ENCODE measurements around the gene MGAT5. TPM values are rescaled to one million over a fixed set of nuclear protein-coding genes. Genes with fewer than 3 reads are reported as not detected.
A peak's percentile ranks its signal among the peaks of the same experiment; 100 is the strongest.
"Not testable (repeated sequence)": the region's sequence is repeated elsewhere in the genome, so short reads cannot be mapped to it uniquely, and the experiment has no call there.

MGAT5 gene
- total RNA-seq, 1 donor from 2014 or later: 60.3 TPM

DNA sequence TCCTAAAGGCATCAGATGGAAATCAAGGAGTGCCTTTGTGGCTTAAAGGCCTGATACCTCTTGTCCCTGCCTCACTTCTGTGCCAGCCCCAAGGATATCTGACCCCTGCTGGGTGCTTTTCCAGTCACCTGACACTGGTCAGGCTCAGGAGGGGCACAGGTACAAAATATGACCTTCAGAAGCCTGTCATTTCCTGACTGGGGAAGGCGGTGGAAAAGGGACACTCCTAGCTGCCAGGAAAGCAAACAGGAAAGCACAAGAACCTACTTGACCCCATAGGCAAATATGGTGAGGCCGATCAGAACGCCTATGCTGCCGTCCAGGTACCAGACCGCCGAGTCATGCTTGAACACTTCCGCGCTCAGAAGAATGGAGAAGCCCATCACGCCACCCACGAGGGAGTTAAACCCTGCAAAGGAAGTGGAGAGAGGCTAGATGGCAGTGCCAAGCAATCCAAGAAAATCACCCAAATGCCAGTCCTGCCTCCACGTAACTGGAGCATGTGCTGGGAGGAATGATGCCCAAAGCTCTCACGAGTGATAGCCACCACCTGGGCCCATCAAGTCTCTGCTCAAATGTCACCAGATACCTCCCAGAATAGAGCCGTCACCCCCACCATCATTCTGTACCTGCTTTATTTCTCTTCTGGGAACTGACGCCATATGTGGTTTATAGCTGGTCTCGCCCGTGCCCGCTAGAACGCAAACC, 204.0 kb downstream of the MGAT5 start:
- no peak for FAIRE-seq

DNA sequence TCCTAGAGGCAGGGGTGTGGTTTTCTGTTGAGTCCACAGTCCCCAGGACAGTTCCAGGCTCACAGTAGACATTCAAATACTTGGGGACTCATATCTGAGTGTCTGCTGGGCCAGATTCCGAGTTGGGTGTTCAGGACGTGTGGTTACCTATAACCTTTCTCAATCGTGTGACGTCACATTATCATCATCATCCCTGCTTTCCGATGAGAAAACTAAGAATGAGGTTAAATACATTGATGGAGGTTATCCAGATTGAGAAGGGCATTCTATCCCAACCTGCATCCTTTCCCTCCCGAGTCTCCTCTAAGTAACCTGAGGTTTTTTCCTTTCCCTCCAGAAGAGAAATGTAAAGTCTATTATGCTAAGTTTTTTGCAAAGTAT, 204.6 kb downstream of the MGAT5 start:
- DNase-seq (ENCODE audit: low spot score in 2 of 2) (no peak), FAIRE-seq (no peak)

More for the DNA sequence above, 204.0 kb downstream of the MGAT5 start:
- DNase-seq (ENCODE audit: low spot score in 2 of 2): no peak

DNA sequence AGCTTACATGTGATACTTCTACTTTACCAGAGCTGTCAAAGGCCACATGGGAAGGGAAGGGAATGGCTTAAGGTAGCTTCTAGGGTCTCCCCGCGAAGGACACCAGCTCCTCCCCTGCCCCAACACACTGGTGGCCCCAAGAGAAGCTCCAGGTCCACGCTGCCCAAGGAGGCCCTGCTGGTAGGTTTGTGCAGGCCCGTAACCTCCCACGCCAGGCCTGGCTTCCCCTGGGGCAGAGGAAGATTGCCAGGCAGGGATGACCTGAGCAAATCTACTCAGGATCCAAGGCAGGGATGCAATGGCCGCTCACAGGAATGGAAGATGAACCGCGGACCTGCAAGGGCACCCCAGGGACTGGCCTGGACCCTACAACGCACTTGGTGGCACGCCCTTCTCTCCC, 205.1 kb downstream of the MGAT5 start:
- FAIRE-seq: no peak

DNA sequence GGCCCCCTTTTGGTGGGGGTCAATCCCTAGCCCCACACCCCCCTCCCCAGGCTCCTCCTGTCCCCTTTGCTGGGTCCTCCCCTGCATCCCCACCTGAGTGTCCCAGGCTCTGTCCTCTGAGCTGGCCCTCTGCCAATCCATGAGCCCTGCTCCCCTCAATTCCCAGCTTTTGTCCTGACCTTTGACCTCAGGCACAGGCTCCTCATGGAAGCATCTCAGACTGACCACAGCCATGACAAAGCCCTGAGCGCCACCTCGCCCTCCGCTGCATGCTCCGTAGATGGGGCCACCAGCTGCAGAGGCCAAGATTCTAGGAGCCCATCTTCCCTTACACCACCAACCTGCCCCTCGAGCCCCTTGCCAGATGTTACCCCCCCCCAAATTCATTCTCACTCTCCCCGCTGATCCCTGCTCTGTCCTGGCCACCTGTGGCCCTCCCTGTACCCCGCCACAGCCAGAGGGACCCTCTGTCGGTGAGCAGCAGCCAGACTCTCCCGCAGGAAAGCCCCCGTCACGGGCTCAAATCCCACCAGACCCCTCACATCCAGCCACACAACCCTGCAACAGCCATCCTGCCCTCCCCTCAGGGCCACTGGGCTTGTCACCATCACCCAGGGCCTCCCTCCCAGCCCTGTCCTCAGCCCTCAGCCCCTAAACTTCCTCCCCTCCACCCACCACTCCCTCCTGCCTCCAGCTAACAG, 206.0 kb downstream of the MGAT5 start:
- FAIRE-seq (no peak), DNase-seq (ENCODE audit: low spot score in 2 of 2) (no peak)

More for the DNA sequence above, 205.1 kb downstream of the MGAT5 start:
- DNase-seq (ENCODE audit: low spot score in 2 of 2): no peak

DNA sequence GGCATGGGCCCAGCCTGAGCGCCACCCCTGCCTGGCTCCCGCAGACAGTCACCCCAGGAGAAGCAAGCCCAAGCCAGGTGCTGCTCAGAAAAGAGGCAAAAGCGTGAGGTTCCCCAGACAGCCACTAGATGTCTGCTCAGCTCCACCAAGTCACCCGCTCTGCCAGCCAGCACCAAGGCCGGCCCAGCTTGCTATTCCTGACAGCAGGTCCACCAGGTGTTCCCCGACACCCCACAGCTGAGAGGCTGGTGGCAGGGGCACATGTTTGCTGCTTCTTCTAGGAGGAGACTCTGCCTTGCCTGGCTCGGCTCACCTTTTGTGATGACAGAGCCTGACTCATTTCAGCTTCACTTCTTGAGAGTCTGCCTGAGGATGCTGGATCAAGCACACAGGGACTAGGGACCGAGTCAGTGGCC, 206.7 kb downstream of the MGAT5 start:
- FAIRE-seq (no peak), DNase-seq (ENCODE audit: low spot score in 2 of 2) (peak; percentile 17 to 77)

DNA sequence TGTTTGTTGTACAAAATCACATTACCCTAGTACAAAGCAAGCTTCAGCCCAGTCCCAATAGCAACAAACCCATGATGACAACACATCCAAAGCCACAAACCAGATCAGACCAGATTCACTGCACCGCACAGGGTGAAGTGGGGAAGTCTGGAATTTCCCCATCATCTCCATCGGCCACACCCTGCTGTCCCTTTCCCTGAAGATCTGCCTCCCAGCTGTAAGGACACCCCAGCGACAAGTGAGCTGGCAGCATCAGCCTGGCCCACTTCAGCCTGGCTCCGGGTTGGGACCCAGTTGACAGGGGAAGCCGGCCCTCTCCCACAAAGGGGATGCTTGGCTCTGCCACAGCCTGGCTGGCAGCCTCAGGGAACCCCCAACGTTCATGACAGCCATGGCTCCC, 207.6 kb downstream of the MGAT5 start:
- no peak for FAIRE-seq
- no peak for DNase-seq (ENCODE audit: low spot score in 2 of 2)

DNA sequence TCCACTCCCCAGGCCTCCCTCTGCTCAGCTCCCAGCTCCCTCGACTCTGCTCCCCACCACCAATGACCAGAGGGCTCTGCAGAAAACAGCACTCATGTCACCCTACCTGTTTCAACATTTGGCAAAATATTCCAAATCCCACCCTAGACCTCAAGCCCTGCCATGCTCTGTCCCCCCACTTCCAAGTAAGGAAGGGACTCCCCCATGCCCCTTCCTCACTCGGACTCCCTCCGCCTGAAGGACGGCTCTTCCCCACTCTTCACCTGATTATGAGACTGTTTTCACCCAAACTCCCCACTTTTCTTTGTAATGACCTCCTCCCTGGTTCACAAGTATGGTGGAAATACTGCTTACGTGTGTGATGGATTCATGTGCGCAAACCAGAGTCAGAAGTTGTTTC, 208.4 kb downstream of the MGAT5 start:
- FAIRE-seq (no peak), DNase-seq (ENCODE audit: low spot score in 2 of 2) (no peak)

DNA sequence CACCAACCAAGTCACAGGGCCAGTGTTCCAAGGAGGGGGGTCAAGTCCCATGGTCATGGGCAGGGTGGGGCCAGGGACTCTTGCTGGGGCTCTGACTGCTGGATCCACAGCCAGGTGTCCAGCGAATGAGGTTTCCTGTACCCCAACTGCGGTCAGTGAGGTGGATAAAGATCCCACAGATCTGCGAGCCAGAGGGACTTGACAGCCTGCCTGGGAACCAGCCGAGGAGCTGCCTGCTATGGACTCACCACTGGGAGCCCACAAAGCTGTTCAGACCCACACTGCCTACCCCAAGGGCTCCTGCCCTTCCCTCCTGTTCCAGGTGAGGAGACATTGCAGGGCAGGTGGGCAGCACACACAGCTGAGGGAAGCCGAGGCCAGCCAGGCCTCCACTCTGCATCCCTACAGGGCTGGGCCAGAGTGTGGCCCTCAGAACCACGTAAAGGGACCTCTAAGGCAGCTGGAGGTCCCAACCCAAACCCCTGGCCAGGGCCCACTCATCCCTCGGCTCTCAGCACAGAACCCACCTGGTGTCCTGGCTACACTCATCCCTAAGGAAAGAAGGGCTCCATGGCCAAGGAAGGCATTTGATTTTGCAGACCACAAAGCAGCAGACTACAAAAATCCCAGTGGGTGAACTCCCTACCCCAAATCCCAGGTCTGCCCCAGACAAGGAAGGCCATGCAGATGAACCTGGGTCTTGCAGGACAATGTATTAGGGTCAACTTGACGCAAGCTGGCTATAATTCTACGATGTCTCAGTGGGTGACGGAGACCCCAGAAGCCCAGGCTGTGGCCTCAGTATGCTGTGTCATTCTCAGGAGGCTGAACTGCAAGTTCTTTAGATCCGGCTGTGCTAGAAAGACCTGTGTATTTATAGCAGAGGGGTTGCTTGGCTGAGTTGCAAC, 209.2 kb downstream of the MGAT5 start:
- peak in 1 of 2 donors; percentile 12 for DNase-seq (ENCODE audit: low spot score in 2 of 2)
- no peak for FAIRE-seq

DNA sequence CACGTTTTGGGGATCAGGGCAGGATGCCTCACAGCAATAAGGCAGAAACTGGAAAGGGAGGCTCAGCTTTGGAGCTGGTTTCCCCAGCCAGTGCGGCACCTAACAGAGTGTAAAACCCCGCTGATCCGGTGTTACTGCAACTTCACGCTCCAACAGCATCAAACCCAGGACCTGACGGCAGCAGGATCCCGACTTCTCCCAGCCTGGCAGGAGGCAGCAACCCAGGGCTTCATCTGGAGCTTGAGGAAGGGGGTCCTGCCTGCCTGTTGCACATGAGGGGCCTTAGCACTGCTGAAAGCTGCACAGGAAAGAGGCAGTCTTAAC, 209.8 kb downstream of the MGAT5 start:
- DNase-seq (ENCODE audit: low spot score in 2 of 2) (no peak), FAIRE-seq (no peak)

DNA sequence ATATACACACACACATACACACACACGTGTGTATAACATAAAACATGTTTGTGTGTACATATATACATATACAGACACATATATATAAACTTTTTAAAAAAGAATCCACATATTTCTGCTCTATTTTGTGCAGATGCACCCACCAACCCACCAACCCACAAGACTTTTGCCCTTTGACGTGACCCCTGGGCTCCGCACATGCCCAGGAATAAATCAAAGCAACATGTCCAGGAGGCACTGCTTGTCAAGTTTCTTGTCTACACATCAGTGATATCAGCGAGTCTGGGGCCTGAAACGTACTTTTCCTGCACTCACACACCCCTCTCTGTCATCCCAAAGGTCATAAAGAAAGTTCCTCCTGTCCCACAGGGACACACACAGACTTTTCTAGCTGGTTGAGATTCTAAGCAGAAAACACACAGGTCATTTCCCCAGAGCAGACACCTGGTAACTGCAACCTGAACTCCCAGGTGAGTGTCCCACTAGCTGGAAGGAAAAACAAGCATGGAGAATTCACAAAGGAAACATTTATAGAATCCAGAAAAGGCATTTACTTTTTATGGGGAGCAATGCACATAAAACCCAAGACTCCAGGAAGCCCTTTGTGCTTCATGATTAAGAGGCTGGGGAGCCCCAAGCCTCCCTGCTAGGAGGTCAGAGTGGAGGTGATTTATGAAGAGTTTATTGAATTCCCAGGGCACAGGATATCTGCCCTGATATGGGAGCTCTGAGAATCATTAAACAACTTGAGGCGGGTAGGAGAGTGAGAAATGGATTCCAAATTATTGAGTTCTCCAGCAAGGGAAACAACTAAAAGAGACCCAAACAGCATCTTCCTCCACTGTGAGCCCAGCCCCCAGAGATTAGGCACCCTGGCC, 211.6 kb downstream of the MGAT5 start:
- no peak for DNase-seq (ENCODE audit: low spot score in 2 of 2)
- no peak for FAIRE-seq

DNA sequence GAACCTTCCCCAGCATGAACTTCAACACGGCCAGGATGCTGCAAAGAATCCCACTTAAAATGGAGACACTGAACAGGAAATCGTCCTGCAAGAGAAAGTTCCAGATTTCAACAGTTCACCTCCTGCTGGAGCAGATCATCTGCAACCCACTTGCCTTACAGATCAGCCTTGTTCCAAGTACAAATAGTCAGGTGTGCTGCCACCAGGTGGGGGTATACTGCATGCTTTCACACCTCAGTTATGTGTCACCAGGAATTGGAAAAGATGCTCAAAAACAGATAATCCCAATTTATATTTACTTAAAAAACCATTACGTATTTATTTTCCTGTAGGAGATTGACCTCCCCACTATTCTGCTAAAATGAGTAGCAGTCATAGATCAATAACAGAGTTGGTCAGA, 212.3 kb downstream of the MGAT5 start:
- DNase-seq (ENCODE audit: low spot score in 2 of 2) (no peak), FAIRE-seq (no peak)

DNA sequence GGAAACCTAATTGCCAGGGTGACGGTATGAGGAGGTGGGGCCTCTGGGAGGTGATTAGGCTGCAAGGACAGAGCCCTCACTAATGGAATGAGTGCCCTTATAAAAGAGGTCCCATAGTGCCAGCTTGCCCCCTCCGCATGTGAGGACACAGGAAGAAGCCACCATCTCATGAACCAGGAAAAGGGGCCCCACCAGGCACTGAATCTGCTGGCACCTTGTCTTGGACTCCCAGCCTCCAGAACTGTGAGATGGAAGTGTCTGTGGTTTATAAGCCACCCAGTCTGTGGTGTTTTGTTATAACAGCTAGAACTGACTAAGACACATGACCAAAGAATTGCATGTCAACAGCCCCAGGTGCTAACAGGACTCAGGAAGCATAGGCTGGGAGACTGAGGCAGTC, 214.3 kb downstream of the MGAT5 start:
- FAIRE-seq (no peak), DNase-seq (ENCODE audit: low spot score in 2 of 2) (no peak)

DNA sequence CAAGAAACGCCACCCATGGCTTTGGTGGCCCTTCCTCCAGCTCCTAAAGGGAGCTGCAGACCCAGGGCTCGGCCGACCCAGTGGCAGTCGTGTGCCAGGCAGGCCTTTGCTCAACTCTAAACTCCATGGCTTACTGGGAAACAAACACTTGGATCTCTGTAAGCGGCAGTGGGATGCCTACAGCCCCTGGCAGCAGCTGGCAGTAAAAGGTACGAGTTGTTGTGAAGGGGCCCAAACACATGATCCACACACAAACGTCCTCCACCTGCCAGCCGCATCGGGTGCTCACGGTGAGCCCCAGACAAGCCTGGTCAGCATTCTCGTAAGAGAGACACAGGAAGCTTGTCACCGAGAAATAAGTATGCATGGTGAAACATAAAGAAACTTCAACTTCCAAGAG, 214.9 kb downstream of the MGAT5 start:
- FAIRE-seq (no peak), DNase-seq (ENCODE audit: low spot score in 2 of 2) (no peak)

DNA sequence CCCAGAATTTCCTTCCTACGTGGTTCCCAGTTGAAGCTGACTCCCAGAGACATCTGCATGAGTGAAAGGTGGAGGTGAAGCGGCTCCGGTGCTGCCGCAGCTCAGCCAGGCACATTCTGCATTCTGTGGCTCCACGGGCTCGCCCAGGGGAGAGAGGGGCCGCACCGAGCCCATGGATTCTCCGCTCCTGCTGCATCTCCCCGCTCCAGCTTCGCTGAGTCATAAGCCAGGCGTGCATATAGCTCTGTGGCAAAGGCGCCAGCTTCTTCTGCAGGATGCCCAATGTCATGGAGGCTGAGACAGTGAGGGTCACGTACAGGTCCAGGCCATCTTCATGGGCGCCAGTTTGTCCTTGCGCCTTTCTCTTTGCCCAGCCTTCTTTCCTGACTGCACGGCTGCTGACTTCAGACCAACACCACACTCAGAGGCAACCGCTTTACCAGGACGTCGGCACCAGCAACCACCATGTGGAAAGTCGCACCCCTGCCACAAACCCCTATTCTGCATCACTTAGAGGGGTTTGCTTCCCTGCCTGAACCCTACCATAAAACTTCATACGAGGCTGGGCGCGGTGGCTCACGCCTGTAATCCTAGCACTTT, 215.7 kb downstream of the MGAT5 start:
- DNase-seq (ENCODE audit: low spot score in 2 of 2): no peak
- no peak for FAIRE-seq

DNA sequence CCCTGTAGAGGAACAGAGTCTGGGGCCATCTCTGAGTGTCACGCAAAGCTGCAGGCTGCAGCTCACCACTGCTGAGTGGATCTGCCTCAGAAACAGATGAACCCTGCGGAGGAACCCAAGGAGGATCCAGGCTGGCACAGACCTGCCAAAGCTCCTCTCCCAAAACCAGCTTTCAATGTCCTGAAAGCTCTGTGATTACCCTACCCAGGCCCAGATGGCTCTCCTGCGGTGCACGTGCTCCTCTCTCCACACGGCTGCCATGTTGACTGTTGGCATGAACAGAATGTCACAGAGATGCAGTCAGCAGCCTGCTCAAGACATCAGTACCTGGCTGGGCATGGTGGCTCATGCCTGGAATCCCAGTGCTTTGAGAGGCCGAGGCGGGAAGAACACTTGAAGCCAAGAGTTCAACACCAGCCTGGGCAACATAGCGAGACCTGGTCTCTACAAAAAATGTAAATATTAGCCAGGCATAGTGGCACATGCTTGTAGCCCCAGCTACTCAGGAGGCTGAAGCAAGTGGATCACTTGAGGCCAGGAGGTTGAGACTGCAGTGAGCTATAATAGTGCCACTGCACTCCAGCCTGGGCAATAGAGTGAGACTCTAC, 216.8 kb downstream of the MGAT5 start:
- no peak for FAIRE-seq
- DNase-seq (ENCODE audit: low spot score in 2 of 2): no peak

DNA sequence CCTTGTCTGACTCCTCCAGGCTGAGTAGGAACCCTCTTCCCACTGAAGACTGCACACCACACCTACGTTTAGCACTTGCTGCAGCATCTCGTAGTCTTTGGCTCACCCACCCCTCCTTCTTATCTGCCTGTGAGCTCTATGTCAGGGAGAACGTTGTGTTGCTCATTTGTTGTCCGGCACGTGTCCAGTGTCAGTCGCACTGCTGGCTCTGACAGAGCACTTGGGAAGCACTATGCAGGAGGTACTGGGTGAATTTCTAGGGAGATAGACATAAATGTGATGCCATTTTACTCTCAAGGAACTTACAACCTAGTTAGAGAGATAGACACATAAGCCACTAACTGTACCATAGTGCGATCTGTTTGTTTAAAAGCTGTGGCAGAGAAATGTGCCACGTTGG, 223.1 kb downstream of the MGAT5 start:
- not testable (repeated sequence) for DNase-seq (ENCODE audit: low spot score in 2 of 2); FAIRE-seq

DNA sequence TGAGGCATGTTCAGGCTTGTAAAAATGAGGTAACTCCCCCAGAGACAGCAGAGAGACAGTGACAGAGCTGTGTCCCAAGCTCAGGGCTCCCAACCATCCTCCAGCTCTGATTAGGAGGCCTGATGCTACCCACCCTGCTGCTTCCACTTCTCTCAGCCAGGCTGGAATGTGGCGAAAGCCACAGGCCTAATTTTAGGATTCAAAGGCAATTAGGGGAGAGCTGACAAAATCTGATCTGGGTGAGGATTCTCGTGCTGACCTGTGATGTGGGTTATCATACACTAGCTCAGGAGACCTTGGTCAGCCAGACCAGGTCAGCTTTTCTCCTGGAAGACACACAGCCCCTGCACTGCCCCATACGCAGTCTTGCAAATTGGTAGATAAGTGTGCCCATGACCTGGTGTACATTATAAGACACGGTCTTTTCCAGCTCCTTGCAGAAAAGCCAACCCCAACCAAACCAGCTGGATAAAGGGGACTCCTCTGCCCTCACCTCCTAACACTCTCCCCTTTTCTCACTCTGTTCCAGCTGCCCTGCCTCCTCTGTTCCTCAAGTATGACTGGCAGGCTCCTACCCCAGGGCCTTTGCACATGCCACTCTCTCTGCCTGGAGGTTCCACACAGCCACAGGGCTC, 225.9 kb downstream of the MGAT5 start:
- DNase-seq (ENCODE audit: low spot score in 2 of 2) (no peak), FAIRE-seq (no peak)

DNA sequence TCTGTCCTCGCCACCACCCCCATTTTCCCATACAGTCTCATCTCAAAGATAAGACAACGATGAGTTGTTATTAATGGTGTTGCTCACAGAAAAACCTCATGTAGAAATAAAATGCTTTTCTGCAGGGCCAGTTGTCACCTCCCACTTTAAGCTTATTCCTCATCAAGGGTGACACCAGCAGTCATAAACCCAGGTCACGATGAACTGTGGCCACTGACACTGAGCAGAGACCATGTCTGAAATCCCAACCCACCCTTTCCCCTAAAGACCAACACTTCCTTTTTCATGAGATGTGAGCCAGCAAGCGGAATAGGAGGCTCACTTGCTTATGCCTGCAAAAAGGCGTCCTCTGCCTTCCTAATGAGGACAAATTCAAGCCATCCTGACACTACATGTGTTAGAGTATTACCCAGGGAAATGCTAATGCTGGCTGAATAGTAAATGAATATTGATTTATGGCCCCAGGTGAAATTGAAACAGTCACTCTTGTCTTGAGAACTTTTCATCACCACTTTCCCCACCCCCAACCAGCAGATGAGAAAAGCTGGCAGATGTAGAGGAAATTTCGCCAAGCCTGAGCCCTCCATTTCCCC, 228.4 kb downstream of the MGAT5 start:
- no peak for DNase-seq (ENCODE audit: low spot score in 2 of 2)
- no peak for FAIRE-seq
